Vagina (tissue), 2 donors: ENCODE measurements around the gene ATG2B.

Source experiments
- POLR2AphosphoS5 ChIP-seq, 2 donors: sonication (generic); formaldehyde crosslinking; IDR thresholded peaks; one replicate each; pipeline ENCODE4 v1.9.0; 2017; ENCODE audit warnings: antibody characterized with exemption in 2 of 2, mild to moderate bottlenecking in 2 of 2, low read depth in 1 of 2; ENCODE audit not compliant: insufficient read depth in 1 of 2
- TF ChIP-seq, protein P1 (sequence below), 3 experiments: fragments of 450-650 bp in 2 of 3; fragments of 200-600 bp in 1 of 3; sonication (generic) in 1 of 3; IDR thresholded peaks; one replicate each; pipeline ENCODE4 v1.5.1; 2017 to 2019; ENCODE audit warnings: antibody characterized with exemption in 3 of 3, mild to moderate bottlenecking in 2 of 3, moderate library complexity in 2 of 3

DNA sequence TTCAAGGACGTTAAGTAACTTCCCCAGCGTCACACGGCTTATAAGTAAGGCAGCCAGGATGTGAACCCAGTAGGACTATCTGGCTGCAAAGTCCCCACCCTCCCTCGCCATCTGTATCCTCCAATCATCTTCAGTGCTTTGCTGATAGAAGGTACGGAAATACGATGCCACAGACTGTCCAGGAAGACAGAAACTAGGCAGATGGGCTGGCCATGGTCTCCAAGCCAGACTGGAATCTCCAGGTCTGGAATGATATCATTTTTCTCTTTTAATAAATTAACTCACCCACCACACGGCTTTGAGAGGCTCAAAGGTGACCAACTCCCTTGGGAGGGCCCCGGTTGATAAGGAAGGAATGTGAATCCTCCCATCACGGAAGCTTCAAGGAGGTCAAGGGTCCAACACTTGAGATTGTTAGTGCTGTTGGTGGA lies 123.4 kb downstream of the ATG2B start:
- TF ChIP-seq, protein P1, sequence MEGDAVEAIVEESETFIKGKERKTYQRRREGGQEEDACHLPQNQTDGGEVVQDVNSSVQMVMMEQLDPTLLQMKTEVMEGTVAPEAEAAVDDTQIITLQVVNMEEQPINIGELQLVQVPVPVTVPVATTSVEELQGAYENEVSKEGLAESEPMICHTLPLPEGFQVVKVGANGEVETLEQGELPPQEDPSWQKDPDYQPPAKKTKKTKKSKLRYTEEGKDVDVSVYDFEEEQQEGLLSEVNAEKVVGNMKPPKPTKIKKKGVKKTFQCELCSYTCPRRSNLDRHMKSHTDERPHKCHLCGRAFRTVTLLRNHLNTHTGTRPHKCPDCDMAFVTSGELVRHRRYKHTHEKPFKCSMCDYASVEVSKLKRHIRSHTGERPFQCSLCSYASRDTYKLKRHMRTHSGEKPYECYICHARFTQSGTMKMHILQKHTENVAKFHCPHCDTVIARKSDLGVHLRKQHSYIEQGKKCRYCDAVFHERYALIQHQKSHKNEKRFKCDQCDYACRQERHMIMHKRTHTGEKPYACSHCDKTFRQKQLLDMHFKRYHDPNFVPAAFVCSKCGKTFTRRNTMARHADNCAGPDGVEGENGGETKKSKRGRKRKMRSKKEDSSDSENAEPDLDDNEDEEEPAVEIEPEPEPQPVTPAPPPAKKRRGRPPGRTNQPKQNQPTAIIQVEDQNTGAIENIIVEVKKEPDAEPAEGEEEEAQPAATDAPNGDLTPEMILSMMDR (IDR thresholded peaks at IDR 0.05) = no peak
- no peak for TF ChIP-seq POLR2AphosphoS5 (IDR thresholded peaks at IDR 0.05; ENCODE audit: insufficient read depth in 1 of 2, low read depth in 1 of 2)
